Measurements from ENCODE around the gene ADAM12.

Gene ADAM12

GRCh38 chr10:126110489-126111180 is 277.6 kb downstream of the ADAM12 start:
- CTCF ChIA-PET = interaction anchor here (1.4 kb wide), 1 partner anchor 12 kb away, joined by 4 read pairs; no protein-coding TSS in a partner anchor
- TF ChIP-seq CTCF (IDR thresholded peaks at IDR 0.05; ENCODE audit: insufficient read depth, low read length, missing control alignments) = no peak
- no peak for DNase-seq (ENCODE audit: low read depth, low spot score)
- no peak overlapping the region for H3K4me3 ChIP-seq (ENCODE audit: low read depth, low read length)
- POLR2A ChIA-PET = no interaction called here

GRCh38 chr10:126109893-126110292 is 278.4 kb downstream of the ADAM12 start:
- TF ChIP-seq CTCF (IDR thresholded peaks at IDR 0.05; ENCODE audit: insufficient read depth, low read length, missing control alignments) = no peak
- CTCF ChIA-PET = interaction anchor here (0.7 to 0.8 kb wide), 2 partner anchors 9 to 49 kb away, joined by 3 read pairs; no protein-coding TSS in a partner anchor
- DNase-seq (ENCODE audit: low read depth, low spot score) = no peak
- POLR2A ChIA-PET = no interaction called here
- no peak overlapping the region for H3K4me3 ChIP-seq (ENCODE audit: low read depth, low read length)

GRCh38 chr10:126108693-126109092 is 279.6 kb downstream of the ADAM12 start:
- CTCF ChIA-PET = interaction anchor here (0.8 to 1.6 kb wide), 3 partner anchors 11 to 126 kb away, joined by 3 to 5 read pairs (median 3); no protein-coding TSS in a partner anchor
- no peak for DNase-seq (ENCODE audit: low read depth, low spot score)
- POLR2A ChIA-PET = no interaction called here
- H3K4me3 ChIP-seq (ENCODE audit: low read depth, low read length) = no peak overlapping the region
- no peak for TF ChIP-seq CTCF (IDR thresholded peaks at IDR 0.05; ENCODE audit: insufficient read depth, low read length, missing control alignments)

- TF ChIP-seq CTCF (IDR thresholded peaks at IDR 0.05; ENCODE audit: insufficient read depth, low read length, missing control alignments) = no peak
- CTCF ChIA-PET = no interaction called here
- DNase-seq (ENCODE audit: low read depth, low spot score) = no peak
- POLR2A ChIA-PET = no interaction called here
- H3K4me3 ChIP-seq (ENCODE audit: low read depth, low read length) = no peak overlapping the region
These were observed 283.5 kb downstream of the ADAM12 start for GRCh38 chr10:126104767-126105166.

- no peak for TF ChIP-seq CTCF (IDR thresholded peaks at IDR 0.05; ENCODE audit: insufficient read depth, low read length, missing control alignments)
- ChIA-PET CTCF (interaction anchor here (1.4 kb wide), 1 partner anchor 11 kb away, joined by 4 read pairs; no protein-coding TSS in a partner anchor), POLR2A (no interaction called here)
- DNase-seq (ENCODE audit: low read depth, low spot score) = no peak
- H3K4me3 ChIP-seq (ENCODE audit: low read depth, low read length) = no peak overlapping the region
These were observed 285.6 kb downstream of the ADAM12 start for GRCh38 chr10:126102636-126103035.

GRCh38 chr10:126101736-126102135 is 286.5 kb downstream of the ADAM12 start:
- ChIA-PET POLR2A (no interaction called here), CTCF (interaction anchor here (1.4 kb wide), 1 partner anchor 12 kb away, joined by 4 read pairs; no protein-coding TSS in a partner anchor)
- no peak for DNase-seq (ENCODE audit: low read depth, low spot score)
- no peak overlapping the region for H3K4me3 ChIP-seq (ENCODE audit: low read depth, low read length)
- TF ChIP-seq CTCF (IDR thresholded peaks at IDR 0.05; ENCODE audit: insufficient read depth, low read length, missing control alignments) = no peak

Data from AG04449 (cell line).